Ishikawa (cell line): ENCODE results near the gene CDH24.

Source experiments
- CEBPB ChIP-seq: IDR thresholded peaks from 2 replicates; pipeline ENCODE4 v1.6.1; 2012
- CREB1 ChIP-seq: IDR thresholded peaks from 2 replicates; pipeline ENCODE4 v1.6.1; 2012; ENCODE audit warnings: low read depth
- EGR1 ChIP-seq: IDR thresholded peaks from 2 replicates; pipeline ENCODE4 v1.6.1; 2012
- EP300 ChIP-seq: IDR thresholded peaks from 2 replicates; pipeline ENCODE4 v1.6.1; 2012; ENCODE audit warnings: borderline replicate concordance
- FOXM1 ChIP-seq: IDR thresholded peaks from 2 replicates; pipeline ENCODE4 v1.6.1; 2012; ENCODE audit warnings: low read depth, borderline replicate concordance
- MAX ChIP-seq: IDR thresholded peaks from 2 replicates; pipeline ENCODE4 v1.6.1; 2012
- NFIC ChIP-seq: IDR thresholded peaks from 2 replicates; pipeline ENCODE4 v1.6.1; 2012
- RAD21 ChIP-seq: IDR thresholded peaks from 2 replicates; pipeline ENCODE4 v1.6.1; 2012; ENCODE audit warnings: low read depth
- TAF1 ChIP-seq: IDR thresholded peaks from 2 replicates; pipeline ENCODE4 v1.6.1; 2012; ENCODE audit warnings: low read depth, mild to moderate bottlenecking
- TCF12 ChIP-seq: IDR thresholded peaks from 2 replicates; pipeline ENCODE4 v1.6.1; 2012; ENCODE audit warnings: low read depth
- TEAD4 ChIP-seq: IDR thresholded peaks from 2 replicates; pipeline ENCODE4 v1.6.1; 2012
- USF1 ChIP-seq: IDR thresholded peaks from 2 replicates; pipeline ENCODE4 v1.6.1; 2012
- YY1 ChIP-seq: IDR thresholded peaks from 2 replicates; pipeline ENCODE4 v1.6.1; 2012; ENCODE audit warnings: low read depth
- ZBTB7A ChIP-seq: IDR thresholded peaks from 2 replicates; pipeline ENCODE4 v1.6.1; 2012; ENCODE audit warnings: low read depth
- TF ChIP-seq, protein P1 (sequence below): IDR thresholded peaks from 2 replicates; pipeline ENCODE4 v1.6.1; 2012; ENCODE audit warnings: low read depth, mild to moderate bottlenecking

The CDH24 gene

GRCh38 chr14:23020143-23021128, 36.9 kb downstream of the CDH24 start:
- no peak for TF ChIP-seq CREB1
- no peak for TF ChIP-seq YY1
- no peak for TF ChIP-seq TAF1
- TF ChIP-seq ZBTB7A = no peak
- TF ChIP-seq CEBPB = no peak
- TF ChIP-seq FOXM1 = no peak
- no peak for TF ChIP-seq RAD21

- TF ChIP-seq TAF1 = no peak
- TF ChIP-seq NFIC = no peak
- TF ChIP-seq TCF12 = no peak
Observed at GRCh38 chr14:23018107-23018506, 39.2 kb downstream of the CDH24 start.

DNA sequence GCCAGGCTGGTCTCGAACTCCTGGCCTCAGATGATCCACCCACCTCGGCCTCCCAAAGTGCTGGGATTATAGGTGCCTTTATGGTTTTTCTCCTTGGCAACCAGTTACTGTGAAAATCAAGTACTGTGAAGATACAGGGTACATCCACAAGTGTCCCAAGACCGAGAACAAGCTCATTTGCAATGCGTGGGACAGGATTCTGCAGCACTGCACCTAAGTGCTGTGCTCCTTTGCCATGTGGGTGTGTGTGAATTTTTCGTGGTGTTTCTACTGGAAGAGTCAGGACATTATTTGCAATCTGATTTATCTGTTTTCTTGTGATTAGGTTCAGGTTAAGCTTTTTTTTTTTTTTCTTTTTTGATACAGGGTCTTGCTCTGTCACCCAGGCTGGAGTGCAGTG, 40.2 kb downstream of the CDH24 start:
- TF ChIP-seq YY1 (no peak), USF1 (no peak), TAF1 (no peak), CREB1 (no peak), CEBPB (no peak), MAX (no peak), TCF12 (no peak), RAD21 (no peak), TEAD4 (no peak), NFIC (no peak), EP300 (no peak), ZBTB7A (no peak), EGR1 (no peak), FOXM1 (no peak)
- TF ChIP-seq, protein P1, sequence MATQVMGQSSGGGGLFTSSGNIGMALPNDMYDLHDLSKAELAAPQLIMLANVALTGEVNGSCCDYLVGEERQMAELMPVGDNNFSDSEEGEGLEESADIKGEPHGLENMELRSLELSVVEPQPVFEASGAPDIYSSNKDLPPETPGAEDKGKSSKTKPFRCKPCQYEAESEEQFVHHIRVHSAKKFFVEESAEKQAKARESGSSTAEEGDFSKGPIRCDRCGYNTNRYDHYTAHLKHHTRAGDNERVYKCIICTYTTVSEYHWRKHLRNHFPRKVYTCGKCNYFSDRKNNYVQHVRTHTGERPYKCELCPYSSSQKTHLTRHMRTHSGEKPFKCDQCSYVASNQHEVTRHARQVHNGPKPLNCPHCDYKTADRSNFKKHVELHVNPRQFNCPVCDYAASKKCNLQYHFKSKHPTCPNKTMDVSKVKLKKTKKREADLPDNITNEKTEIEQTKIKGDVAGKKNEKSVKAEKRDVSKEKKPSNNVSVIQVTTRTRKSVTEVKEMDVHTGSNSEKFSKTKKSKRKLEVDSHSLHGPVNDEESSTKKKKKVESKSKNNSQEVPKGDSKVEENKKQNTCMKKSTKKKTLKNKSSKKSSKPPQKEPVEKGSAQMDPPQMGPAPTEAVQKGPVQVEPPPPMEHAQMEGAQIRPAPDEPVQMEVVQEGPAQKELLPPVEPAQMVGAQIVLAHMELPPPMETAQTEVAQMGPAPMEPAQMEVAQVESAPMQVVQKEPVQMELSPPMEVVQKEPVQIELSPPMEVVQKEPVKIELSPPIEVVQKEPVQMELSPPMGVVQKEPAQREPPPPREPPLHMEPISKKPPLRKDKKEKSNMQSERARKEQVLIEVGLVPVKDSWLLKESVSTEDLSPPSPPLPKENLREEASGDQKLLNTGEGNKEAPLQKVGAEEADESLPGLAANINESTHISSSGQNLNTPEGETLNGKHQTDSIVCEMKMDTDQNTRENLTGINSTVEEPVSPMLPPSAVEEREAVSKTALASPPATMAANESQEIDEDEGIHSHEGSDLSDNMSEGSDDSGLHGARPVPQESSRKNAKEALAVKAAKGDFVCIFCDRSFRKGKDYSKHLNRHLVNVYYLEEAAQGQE = no peak

DNA sequence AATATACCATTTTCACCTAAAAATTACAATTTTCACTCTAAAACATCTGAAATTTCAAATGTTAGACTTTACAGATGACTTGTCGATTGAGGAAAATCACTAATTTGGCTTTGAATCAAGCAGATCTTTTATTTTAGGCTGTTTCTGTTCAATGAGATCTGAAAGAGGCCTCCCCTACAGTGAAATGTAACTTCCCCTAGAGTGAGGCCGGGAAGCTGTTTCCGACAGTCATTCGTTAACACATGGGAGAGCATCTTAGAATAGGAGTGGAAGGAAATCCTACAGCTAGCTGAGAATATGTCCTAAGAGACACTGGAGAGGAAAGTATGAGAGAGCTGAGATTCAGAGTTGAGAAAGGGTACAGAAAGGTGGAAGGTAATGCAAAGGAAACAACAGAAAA, 41.7 kb downstream of the CDH24 start:
- TF ChIP-seq CREB1 (no peak), TCF12 (no peak), MAX (no peak), TAF1 (no peak), RAD21 (no peak), TEAD4 (no peak)

DNA sequence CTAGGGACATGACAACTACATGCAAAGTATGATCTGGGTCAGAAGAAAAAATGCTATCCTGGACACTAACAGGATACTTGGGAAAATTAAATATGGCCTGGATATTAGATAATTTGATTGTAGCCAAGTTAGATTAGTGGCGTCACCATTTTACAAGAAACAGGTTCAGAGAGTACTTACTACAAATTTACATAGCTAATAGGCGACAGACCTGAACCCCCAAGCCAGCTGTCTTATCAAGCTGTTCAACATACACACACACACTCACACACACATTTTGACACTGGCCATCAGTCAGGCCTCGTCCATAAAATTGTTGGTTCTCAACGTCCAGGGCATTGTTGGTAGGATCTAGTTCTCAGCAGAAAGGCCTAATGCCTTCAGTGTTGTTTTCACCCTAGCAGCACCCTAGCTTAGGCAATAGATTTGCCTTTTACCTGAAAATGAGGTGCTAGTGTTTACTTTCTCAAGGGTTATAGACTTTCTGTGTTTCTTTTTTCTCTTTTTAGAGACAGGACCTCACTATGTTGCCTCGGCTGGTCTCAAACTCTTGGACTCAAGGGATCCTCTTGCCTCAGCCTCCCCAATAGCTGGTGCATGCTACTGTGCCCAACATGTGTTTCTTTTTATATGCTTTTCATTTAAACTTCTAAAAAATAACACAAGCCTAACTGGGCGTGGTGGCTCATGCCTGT, 44.1 kb downstream of the CDH24 start:
- no peak for TF ChIP-seq NFIC
- TF ChIP-seq ZBTB7A = no peak
- TF ChIP-seq USF1 = no peak
- TF ChIP-seq CREB1 = no peak
- no peak for TF ChIP-seq CEBPB
- TF ChIP-seq YY1 = no peak
- TF ChIP-seq TAF1 = no peak

GRCh38 chr14:23009939-23010726, 47.2 kb downstream of the CDH24 start, which contains the start of gene C14orf93:
C14orf93 (minus strand) TSS chr14:23010143; CDS start chr14:22999023, 11,120 bp downstream.
- TF ChIP-seq YY1 (no peak), EGR1 (peak; percentile 38; the same call in 1 of the 2 replicates), CEBPB (no peak), TEAD4 (no peak), CREB1 (no peak), ZBTB7A (peak; percentile 98), MAX (0 out of 2 replicates have a peak, but pooled peaks have one; percentile 34), RAD21 (no peak), TCF12 (no peak), TAF1 (no peak), EP300 (no peak), FOXM1 (no peak), NFIC (no peak), USF1 (peak; percentile 76)
- TF ChIP-seq, protein P1 = no peak
